ENCODE results near the gene DRAXIN.

Gene DRAXIN

GRCh38 chr1:11646317-11646716 is 45.2 kb upstream of the DRAXIN start:
- H3K27ac ChIP-seq = no peak overlapping the region
- no peak for DNase-seq (ENCODE audit: low spot score)
- no peak for TF ChIP-seq CTCF (IDR thresholded peaks at IDR 0.05)
- no peak overlapping the region for H3K4me3 ChIP-seq

GRCh38 chr1:11647333-11647732 is 44.2 kb upstream of the DRAXIN start:
- no peak for DNase-seq (ENCODE audit: low spot score)
- no peak overlapping the region for H3K4me3 ChIP-seq
- no peak overlapping the region for H3K27ac ChIP-seq
- TF ChIP-seq CTCF (IDR thresholded peaks at IDR 0.05) = no peak

GRCh38 chr1:11648039-11648438 is 43.5 kb upstream of the DRAXIN start:
- Histone ChIP-seq H3K4me3 (no peak overlapping the region), H3K27ac (no peak overlapping the region)
- TF ChIP-seq CTCF (IDR thresholded peaks at IDR 0.05) = no peak
- DNase-seq (ENCODE audit: low spot score) = no peak

GRCh38 chr1:11648732-11649158 is 42.8 kb upstream of the DRAXIN start:
- Histone ChIP-seq H3K27ac (peak overlapping the region in 1 of 2 donors; percentile 31), H3K4me3 (peak overlapping the region; percentile 55)

GRCh38 chr1:11649237-11649623 is 42.3 kb upstream of the DRAXIN start:
- Histone ChIP-seq H3K4me3 (peak overlapping the region; percentile 55), H3K27ac (no peak overlapping the region)
- no peak for TF ChIP-seq CTCF (IDR thresholded peaks at IDR 0.05)
- no peak for DNase-seq (ENCODE audit: low spot score)

More at GRCh38 chr1:11648732-11649158, 42.8 kb upstream of the DRAXIN start:
- TF ChIP-seq CTCF (IDR thresholded peaks at IDR 0.05) = no peak
- no peak for DNase-seq (ENCODE audit: low spot score)

GRCh38 chr1:11649624-11650330 is 41.7 kb upstream of the DRAXIN start:
- no peak overlapping the region for H3K27ac ChIP-seq
- DNase-seq (ENCODE audit: low spot score) = no peak
- peak overlapping the region; percentile 60 for H3K4me3 ChIP-seq
- no peak for TF ChIP-seq CTCF (IDR thresholded peaks at IDR 0.05)

- no peak for DNase-seq (ENCODE audit: low spot score)
- H3K27ac ChIP-seq = no peak overlapping the region
- peak; percentile 69 for TF ChIP-seq CTCF (IDR thresholded peaks at IDR 0.05)
- H3K4me3 ChIP-seq = peak overlapping the region; percentile 60
Observed at GRCh38 chr1:11650331-11650991, 41.0 kb upstream of the DRAXIN start.
